Measurements from ENCODE around the gene COA1.
"Not testable (repeated sequence)": the region's sequence is repeated elsewhere in the genome, so short reads cannot be mapped to it uniquely, and the experiment has no call there.

The COA1 gene

GRCh38 chr7:43758029-43758821, 28.9 kb upstream of the COA1 start, which contains the start of gene BLVRA:
TSS of gene BLVRA (plus strand) at chr7:43758680. CDS start at chr7:43771159, 12,479 bp downstream.
- DNase-seq (ENCODE audit: low read depth, low spot score) = no peak

DNA sequence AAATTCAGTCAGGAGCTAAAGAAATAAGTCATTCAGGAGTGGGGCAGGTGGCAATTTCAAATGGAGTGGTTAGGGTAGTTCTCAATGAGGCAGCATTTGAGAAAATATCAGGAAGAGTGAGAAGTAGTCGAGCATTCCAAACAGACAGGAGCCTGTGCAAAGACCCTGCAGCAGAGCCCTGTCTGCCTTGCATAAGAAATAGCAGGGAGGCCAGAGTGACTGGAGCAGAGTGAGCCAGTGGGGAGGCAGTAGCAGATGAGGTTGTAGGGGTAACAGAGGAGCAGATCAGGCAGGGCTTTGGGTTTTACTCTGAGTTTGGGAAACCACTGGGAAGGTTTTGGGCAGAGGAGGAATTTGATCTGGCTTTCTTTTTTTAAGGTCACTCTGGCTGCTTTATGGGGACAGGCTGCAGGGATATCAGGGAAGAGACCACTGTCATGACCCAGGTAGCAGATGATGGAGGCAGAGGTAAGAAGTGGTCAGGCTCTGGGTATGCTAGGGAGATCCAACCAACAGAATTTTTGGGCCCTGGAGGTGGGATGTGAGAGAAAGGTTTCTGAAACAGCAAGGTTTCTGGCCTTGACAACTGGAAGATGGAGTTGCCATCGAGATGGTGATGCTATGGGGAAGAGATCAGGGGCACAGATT, 27.9 kb upstream of the COA1 start:
- DNase-seq (ENCODE audit: low read depth, low spot score) = no peak

GRCh38 chr7:43756368-43757072, 27.2 kb upstream of the COA1 start:
- DNase-seq (ENCODE audit: low read depth, low spot score) = no peak

DNA sequence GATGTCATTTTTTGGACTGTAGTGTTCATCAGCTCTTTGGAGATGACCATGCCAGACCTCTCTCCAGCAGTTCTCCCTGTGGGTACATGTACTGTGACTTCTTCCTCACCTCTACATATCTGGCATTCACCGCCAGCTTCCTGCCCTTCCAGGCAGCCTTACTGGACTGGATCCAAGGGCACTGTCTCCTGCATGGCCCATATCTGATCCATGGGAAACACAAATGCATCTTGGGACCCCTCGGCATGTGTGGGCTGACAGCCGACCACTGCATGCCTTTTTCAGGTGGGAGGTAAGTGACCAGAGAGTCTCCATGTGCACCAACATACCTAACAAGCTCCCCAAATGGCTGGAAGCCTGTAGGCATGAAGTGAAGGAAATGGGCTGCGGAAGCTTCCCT, 25.3 kb upstream of the COA1 start:
- DNase-seq (ENCODE audit: low read depth, low spot score) = no peak

DNA sequence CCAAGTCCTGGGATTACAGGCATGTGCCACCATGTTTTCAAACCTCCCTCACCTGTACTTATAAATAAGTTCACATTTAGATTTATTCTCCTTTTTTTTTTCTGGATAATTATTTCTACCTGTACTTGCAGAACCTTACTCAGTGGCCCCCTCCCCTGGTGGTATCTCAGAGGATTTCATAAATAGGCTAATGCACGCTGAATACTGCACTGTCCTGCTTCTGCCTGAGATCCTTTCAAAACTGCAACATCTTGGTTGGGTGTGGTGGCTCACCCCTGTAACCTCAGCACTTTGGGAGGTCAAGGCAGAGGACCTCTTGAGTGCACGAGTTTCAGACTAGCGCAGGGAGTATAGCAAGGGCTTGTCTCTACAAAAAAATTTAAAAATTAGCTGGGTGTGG, 24.5 kb upstream of the COA1 start:
- DNase-seq (ENCODE audit: low read depth, low spot score) = no peak

GRCh38 chr7:43753271-43753810, 24.0 kb upstream of the COA1 start:
- no peak for DNase-seq (ENCODE audit: low read depth, low spot score)

DNA sequence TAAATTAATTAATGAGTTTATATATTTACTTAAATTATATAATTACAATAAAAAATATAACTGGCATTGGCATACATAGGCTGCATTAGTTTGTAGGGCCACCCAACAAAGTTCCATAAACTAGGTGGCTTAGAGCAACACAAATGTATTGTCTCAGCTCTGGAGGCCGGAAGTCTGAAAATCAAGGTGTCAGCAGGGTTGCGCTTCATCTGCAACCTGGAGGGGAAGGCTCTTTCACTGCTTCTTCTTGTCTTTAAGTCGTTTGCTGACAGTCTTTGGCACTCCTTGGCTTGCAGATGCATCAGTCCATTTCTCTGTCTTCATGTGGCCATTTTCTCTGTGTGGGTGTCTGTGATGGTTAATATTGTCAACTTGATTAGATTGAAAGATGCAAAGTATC, 23.1 kb upstream of the COA1 start:
- no peak for DNase-seq (ENCODE audit: low read depth, low spot score)

GRCh38 chr7:43750016-43750887, 20.9 kb upstream of the COA1 start:
- no peak for DNase-seq (ENCODE audit: low read depth, low spot score)

DNA sequence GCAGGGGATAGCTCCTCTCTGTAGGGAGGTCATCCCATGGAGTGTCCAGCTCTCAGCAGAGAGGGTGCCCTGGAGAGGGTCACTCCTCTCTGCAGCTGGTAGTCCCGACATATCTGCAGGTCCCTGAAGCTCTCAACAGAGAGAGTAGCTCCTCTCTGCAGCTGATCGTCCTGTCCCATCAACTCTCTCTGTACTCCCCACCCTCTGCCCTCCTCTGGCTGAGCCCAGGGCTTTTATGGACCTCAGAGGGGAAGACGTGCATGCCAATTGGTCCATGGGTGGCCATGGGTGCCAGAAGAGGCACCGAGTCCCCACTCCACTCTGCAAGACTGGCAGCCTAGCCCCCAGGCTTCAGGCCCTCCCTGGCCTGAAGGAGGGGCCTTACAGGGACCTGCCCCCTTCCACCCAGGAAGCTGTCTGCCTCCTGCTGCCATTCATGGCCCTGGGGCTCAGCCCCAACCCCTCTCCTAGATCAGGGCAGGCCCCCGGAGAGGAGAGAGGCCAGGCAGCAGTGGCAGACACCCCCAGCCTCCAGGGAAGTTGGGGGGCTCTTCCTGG, 20.1 kb upstream of the COA1 start:
- no peak for DNase-seq (ENCODE audit: low read depth, low spot score)

- no peak for DNase-seq (ENCODE audit: low read depth, low spot score)
Observed at GRCh38 chr7:43747328-43748105, 18.2 kb upstream of the COA1 start.

- no peak for DNase-seq (ENCODE audit: low read depth, low spot score)
Observed at GRCh38 chr7:43742692-43743091, 13.4 kb upstream of the COA1 start.

DNA sequence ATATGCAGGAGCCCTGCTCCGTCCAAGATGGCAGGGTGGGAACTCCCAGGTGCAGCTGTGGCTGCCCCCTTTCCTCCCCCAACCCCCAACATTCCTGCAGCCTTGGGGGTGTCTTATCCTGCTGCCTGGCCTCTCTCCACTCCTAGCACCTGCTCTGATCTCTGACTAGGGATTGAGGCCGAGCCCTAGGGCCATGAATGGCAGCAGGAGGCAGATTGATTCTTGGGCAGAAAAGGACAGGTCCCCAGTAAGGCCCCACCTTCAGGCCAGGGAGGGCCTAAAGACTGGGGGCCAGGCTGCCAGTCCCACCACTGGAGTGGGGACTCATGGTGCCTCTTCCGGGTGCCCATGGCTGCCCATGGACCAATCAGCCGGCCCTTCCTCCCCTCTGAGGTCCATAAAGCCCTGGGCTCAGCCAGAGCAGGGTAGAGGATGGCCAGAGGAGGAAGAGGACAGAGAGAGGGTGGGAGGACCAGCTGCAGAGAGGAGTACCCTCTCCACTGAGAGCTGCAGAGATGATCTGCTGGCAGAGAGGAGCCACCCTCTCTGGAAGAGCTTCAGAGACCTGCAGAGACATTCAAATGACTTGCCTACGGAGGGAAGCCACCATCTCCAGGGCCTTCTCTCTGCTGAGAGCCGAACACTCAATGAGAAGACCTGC, 8.3 kb upstream of the COA1 start:
- DNase-seq (ENCODE audit: low read depth, low spot score) = no peak

DNA sequence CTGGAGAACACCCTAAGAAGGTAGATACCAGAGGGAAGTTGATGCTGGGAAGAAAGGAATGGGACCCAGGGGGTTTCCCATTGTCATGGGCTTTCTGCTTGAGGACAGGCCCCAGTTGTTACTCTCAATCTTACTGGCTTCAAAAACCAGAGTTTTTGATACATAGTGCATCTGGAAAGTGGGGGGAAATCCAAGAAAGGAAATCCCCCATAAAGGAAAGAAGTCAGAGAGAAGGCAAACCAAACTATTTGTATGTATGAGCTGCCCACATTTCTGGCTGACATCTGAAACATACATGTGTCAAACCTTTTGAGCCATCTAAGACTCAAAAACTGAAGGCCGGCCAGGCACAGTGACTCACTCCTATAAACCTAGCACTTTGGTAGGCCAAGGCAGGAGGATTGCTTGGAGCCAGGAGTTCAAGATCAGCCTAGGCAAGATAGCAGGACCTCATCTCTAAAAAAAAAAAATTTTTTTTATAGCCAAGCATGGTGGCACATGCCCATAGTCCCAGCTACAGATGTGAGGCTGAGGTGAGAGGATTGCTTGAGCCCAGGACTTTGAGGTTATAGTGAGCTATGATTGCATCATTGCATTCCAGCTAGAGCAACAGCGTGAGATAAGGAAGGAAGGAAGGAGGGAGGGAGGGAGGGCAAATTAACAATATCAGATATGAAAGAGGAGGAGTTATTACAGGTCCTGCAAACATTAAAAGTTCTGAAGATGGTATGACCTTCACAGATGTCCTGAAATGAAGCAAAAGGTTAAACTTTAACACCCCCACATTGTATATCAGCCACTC, 6.7 kb upstream of the COA1 start:
- no peak for DNase-seq (ENCODE audit: low read depth, low spot score)

DNA sequence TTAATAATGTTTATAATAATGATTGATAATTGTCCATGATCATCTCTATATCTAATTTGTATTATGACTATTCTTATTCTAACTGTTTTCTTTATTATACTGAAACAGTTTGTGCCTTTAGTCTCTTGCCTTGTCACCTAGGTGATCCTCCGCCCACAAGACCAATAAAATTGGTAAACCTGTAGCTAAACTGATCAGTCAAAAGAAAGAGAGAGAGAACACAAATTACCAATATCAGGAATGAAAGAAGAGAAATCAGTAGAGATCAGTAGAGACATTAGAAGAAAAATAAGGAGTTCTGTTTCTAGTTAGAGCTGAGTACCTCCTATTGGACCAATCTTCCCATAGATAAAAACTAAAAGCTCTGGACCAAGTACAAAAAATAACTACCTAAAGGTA, 6.1 kb upstream of the COA1 start:
- no peak for DNase-seq (ENCODE audit: low read depth, low spot score)

GRCh38 chr7:43734575-43735332, 5.4 kb upstream of the COA1 start:
- not testable (repeated sequence) for DNase-seq (ENCODE audit: low read depth, low spot score)

- not testable (repeated sequence) for DNase-seq (ENCODE audit: low read depth, low spot score)
Observed at GRCh38 chr7:43731494-43731893, 2.2 kb upstream of the COA1 start.

DNA sequence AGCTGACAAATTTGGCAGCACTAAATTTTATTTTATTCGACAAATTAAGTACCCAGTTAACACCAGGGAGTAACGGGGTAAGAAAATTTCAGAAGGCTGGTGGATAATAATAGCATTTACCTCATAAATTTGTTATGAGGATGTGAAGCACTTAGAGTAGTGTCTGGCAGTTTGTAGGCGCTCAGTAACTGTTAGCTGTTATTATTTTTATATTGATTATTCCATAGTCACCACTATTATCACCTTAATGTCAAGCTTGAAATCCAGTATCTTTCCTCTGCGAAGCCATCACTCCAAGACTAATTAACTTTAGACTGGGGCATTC, 563 bp upstream of the COA1 start:
- no peak for DNase-seq (ENCODE audit: low read depth, low spot score)

- DNase-seq (ENCODE audit: low read depth, low spot score) = no peak
Observed at GRCh38 chr7:43727494-43727893, 1.8 kb downstream of the COA1 start.

All from iPS DF 19.7 (cell line).